Erythroblast (primary cell): ENCODE data around the gene DTD1.

ENCODE experiments used
- GATA1 ChIP-seq: IDR thresholded peaks from 2 replicates; pipeline ENCODE4 v1.6.1; 2011; ENCODE audit warnings: low read depth, mild to moderate bottlenecking, control low read depth, low read length, moderate library complexity
- POLR2A ChIP-seq: IDR thresholded peaks from 2 replicates; pipeline ENCODE4 v1.6.1; 2011; ENCODE audit warnings: mild to moderate bottlenecking, low read length

DNA sequence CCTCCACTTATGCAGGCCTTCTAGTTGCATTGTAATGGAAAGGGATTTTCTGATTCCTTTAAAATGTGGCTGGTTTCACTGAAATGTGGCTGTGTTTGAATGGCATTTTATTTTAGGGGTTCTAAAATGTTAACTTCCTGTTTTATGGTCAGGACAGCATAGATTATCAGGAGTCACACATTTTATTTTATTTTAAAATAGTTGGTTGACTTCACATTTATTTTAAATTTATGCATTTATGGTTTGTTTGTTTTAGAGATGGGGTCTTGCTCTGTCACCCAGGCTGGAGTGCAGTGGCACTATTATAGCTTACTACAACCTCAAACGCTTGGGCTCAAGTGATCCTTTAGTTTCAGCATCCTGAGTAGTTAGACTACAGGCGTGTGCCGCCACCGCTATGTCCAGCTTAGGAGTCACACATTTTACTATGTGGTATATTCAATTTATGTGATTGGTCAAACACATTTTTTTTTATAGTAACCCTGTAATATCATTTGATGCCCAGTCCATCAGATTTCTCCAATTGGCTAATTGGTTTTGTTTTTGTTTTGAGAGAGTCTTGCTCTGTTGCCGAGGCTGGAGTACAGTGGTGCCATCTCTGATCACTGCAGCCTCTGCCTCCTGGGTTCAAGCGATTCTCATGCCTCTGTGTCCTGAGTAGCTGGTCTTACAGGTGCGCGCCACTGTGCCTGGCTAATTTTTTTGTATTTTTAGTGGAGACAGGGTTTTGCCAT, 2.3 kb downstream of the DTD1 start:
- TF ChIP-seq POLR2A (no peak), GATA1 (no peak)
